Esophagus muscularis mucosa (tissue), 4 donors: ENCODE results near the gene TSPAN11.

Experiments
- EP300 ChIP-seq: sonication (generic); formaldehyde crosslinking; IDR thresholded peaks from one replicate; pipeline ENCODE4 v1.6.1; 2017; ENCODE audit warnings: antibody characterized with exemption
- POLR2A ChIP-seq: fragments of 450-650 bp; IDR thresholded peaks from one replicate; pipeline ENCODE4 v1.6.1; 2017; ENCODE audit warnings: antibody characterized with exemption, moderate library complexity, mild to moderate bottlenecking, low read depth
- POLR2AphosphoS5 ChIP-seq, 2 donors: sonication (generic); formaldehyde crosslinking; IDR thresholded peaks; one replicate each; pipeline ENCODE4 v1.6.1; 2017; ENCODE audit warnings: antibody characterized with exemption in 2 of 2
- TF ChIP-seq, protein P1 (sequence below), 3 experiments: fragments of 200-600 bp in 2 of 3; fragments of 450-650 bp in 1 of 3; sonication (generic) in 2 of 3; IDR thresholded peaks; one replicate each; pipeline ENCODE4 v1.5.1; 2017 to 2019; ENCODE audit warnings: antibody characterized with exemption in 3 of 3, mild to moderate bottlenecking in 2 of 3, moderate library complexity in 1 of 3

DNA sequence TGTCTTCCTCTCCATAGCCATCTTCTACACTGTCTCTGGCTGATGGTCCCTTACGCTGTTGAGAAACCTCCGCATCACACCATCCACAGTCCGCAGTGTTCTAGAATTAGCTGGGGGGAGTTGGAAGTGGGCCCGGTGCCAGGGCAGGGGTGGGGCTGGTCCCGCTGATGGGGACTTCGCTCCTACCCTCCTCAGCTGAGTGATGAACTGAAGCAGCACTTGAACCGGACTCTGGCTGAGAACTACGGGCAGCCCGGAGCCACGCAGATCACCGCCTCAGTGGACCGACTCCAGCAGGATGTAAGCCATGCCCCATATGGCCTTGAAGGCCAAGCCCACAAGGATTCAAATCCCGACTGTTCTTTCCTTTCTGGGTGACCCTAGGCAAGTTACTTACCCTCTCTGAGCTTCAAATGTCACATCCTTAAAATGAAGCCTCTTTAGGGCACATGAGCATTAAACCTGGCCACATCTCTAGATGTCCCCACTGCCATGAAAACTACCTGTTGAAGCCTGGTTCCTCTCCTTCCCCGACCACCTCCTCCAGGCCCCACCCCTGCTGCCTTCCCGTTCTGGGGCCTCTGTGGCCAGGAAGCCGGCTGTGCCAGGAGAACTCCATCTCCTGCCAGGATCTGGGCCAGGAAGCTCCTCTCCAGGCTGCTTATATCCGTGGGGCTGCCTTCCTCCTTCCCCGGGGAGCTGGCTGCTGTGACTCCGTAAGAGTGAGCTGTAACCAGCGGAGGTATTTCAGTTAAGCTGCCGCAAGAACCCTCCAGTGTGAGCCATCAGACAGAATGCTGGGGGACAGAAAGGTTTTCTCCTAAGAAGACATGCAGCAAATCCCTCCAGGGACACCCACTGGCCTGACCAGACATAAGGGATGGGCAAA, 53.1 kb downstream of the TSPAN11 start:
- TF ChIP-seq POLR2AphosphoS5 (IDR thresholded peaks at IDR 0.05): no peak
- TF ChIP-seq, protein P1, sequence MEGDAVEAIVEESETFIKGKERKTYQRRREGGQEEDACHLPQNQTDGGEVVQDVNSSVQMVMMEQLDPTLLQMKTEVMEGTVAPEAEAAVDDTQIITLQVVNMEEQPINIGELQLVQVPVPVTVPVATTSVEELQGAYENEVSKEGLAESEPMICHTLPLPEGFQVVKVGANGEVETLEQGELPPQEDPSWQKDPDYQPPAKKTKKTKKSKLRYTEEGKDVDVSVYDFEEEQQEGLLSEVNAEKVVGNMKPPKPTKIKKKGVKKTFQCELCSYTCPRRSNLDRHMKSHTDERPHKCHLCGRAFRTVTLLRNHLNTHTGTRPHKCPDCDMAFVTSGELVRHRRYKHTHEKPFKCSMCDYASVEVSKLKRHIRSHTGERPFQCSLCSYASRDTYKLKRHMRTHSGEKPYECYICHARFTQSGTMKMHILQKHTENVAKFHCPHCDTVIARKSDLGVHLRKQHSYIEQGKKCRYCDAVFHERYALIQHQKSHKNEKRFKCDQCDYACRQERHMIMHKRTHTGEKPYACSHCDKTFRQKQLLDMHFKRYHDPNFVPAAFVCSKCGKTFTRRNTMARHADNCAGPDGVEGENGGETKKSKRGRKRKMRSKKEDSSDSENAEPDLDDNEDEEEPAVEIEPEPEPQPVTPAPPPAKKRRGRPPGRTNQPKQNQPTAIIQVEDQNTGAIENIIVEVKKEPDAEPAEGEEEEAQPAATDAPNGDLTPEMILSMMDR (IDR thresholded peaks at IDR 0.05): no peak
- TF ChIP-seq POLR2A: no peak
- no peak for TF ChIP-seq EP300
